Measurements from ENCODE around the gene PFAS.

Gene PFAS

DNA sequence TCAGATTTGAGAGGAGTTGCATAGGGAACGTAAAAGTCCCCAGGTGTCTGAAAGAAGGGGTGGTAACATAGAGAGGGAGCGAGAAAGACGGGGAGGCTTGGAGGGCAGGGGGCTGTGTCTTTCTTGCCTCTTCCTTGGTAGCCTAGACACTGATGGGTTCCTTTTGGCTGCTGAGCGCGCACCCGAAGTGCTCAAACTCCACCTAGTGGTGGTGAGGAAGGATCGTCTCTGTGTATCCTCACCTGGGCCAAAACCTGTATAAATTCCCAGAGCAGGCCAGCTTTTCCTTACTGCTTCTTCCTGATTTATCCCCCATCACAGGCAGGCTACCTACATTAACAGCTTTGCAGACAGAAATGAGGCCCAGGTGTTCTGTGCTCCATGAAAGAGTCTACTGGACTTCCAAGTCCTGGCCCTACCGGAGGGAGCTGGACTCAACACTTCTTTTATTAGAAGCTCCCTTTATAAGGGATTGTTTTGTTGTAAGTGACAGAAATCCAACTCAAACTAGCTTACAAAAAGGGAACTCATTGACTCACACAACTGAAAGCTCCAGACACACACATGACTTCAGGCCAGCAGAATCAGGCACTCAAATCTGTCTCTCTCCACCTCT, 51.6 kb downstream of the PFAS start:
- peak; percentile 92 for DNase-seq

DNA sequence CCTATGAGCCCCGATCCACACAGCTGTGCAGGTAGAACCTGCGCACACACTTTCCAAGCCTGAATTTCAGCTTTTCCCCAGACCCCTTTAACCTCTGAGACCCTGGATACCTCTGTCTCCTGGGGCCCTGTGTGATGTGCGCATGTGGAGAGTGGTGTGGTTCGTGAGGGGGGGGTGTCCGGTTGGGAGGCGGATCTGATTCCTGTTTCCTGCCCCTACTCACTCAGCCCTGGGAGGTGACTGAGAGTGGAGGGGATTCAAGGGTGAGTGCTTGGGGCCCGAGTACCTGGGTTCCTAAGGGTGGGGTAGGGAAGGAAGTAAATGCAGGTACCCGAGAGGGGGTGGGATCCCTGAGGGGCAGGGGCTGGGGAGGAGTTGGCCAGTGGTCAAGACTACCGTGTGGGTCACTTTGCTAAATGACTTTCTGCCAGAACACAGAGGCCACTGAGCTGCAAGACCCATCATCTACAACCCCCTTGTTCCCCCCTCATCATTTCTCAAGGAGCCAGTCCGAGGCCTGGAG, 61.6 kb downstream of the PFAS start:
- DNase-seq = no peak

DNA sequence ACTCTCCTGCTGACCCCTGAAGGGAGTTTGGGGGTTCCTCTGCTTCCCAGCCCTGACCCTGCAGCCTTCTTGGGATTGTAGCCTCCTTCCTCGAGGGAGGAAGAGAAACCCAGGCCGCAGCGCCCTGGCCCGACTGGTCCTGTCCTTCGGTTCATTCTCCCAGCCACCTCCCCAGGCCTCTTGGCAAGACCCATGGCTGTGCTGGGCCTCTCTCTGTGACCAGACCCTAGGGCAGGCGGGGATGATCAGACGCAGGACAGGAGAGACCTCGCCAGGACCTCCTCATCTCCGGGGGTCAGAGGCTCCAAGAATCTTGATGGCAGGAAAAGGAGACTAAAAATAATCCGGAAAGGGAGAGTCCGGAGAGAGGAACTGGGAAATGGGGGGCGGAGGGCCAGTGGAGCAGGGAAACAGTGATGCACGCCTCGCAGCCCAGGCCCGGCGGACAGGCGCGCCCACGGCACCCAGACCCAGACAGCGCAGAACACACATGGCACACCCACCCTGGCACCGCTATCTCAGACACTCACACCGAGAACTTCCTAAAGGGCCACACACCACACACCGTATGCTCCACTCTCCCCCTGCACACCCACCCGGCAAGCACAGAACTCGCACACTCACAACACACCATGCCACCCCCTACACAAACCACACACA, 62.2 kb downstream of the PFAS start:
- no peak for DNase-seq

DNA sequence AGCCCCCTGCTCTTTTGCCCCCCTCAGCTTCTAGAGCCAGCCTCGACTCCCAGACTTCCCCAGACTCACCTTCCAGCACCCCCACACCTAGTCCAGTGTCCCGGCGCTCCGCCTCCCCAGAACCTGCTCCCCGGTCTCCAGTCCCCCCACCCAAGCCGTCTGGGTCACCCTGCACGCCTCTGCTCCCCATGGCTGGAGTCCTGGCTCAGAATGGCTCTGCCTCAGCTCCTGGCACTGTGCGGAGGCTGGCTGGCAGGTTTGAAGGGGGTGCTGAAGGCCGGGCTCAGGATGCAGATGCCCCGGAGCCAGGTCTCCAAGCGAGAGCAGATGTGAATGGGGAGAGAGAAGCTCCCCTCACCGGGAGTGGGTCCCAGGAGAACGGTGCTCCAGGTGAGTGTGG, 63.2 kb downstream of the PFAS start:
- DNase-seq = no peak

DNA sequence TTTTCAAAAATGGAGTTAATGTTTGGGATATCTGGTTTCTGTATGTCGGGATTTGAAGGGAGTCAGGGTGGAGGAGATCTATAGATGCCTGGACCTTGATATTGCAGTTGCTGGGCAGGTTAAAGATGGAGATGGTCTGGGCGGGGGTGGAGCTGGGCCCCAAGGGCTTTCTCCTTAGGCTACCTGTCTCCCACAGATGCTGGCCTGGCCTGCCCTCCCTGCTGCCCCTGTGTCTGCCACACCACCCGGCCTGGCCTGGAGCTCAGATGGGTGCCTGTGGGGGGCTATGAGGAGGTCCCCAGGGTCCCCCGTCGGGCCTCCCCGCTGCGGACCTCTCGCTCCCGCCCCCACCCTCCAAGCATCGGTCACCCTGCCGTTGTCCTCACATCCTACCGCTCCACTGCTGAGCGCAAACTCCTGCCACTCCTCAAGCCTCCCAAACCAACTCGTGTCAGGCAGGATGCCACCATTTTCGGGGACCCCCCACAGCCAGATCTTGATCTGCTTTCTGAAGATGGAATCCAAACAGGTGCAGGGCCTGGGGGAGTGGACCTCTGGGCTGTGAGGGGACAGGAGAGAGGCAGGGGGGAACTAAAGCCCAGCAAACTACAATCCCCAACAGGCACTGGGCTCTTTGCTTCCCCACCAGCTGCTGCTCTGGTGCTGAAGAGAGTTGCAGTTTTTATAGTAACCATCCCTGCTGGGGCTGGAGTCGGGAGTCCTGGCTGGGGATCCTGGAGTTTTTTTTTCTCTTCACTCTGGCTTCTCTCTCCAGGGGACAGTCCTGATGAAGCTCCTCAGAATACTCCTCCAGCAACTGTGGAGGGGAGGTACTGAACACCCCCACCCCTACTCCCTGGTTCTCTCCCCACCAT, 63.9 kb downstream of the PFAS start:
- DNase-seq = peak; percentile 37

DNA sequence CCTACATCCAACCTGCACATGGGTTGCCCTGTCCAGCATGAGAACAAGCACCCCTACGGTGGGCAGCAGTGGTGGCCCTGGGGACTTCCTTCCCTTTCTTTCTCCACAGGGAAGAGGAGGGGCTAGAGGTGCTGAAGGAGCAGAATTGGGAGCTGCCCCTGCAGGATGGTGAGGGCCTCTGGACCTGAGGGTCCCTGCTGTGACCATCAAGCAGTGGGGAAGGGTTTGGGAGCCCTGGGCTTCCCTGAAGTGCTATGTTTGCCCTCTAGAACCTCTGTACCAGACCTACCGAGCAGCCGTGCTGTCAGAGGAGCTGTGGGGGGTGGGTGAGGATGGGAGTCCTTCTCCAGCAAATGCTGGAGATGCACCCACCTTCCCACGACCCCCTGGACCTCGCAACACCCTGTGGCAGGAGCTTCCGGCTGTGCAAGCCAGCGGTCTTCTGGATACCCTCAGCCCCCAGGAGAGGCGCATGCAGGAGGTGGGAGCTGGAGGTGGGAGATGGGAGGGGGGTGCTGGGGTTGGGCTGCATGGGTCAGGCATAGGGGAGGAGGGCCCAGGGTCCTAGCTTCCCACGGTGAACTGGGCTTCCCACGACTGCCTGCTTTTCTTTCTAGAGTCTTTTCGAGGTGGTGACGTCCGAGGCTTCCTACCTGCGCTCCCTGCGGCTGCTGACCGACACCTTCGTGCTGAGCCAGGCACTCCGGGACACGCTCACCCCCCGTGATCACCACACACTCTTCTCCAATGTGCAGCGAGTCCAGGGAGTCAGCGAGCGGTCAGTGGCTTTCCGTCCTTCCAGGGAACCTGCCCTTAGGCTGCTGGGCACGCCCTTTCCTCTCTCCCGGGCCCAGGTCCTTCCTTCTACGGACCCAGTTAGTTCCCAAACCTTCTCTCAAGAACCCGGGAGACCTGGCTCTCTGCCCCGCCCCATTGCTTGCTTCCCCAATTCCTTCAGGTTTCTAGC, 66.0 kb downstream of the PFAS start:
- peak; percentile 43 for DNase-seq

DNA sequence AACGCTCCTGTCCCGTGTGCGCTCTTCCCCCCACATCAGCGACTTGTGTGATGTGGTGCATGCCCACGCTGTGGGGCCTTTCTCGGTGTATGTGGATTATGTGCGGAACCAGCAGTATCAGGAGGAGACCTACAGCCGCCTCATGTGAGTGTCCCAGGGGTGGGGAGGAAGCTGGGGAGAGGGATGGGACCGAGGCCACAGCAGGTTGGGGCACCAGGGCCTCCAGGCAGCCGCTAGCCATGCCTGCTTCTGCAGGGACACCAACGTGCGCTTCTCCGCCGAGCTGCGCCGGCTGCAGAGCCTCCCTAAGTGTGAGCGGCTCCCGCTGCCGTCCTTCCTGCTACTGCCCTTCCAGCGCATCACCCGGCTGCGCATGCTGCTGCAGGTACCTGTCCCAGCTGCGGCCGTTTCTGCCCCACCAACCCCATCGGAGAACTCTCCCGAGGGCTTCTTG, 66.7 kb downstream of the PFAS start:
- no peak for DNase-seq

DNA sequence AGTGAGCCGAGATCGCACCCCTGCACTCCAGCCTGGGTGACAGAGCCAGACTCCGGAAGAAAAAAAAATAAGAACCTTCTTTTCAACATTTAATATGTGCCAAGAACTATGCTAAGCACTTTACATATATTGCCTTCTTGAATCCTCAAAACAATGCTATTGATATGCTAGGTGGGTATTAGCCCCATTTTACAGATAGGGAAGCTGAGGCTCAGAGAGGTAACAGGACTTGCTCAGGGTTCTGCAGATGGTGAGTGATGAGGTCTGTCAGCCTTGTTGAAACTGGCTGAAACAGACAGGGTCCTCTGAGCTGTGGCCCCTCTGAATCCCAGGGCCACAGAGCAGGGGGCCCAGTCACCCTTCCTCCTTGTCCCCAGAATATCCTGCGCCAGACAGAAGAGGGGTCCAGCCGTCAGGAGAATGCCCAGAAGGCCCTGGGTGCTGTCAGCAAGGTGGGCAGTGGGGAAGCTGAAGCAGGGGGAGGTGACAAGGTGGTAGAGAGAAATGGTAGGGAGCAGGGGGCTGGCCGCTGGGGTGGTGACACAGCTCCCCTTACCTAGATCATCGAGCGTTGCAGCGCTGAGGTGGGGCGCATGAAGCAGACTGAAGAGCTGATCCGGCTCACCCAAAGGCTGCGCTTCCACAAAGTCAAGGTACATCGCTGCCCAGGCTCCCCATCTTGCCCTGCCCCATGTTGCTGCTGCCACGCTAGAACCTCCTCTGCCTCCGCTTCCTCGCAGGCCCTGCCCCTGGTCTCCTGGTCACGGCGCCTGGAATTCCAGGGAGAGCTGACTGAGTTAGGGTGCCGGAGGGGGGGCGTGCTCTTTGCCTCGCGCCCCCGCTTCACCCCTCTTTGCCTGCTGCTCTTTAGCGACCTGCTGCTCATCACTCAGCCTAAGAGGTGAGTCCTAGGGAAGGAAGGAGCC, 69.2 kb downstream of the PFAS start:
- DNase-seq = no peak
